H9 (cell line): Measurements from ENCODE around the gene SETD1A. TPM values are rescaled to one million over a fixed set of nuclear protein-coding genes. Genes with fewer than 3 reads are reported as not detected.

Experiments
- DNase-seq: peaks from one replicate; pipeline ENCODE4 v3.0.0-alpha.2; 2017
- H2AFZ ChIP-seq: one replicate; pipeline ENCODE4 v1.6.1; 2013; ENCODE audit warnings: mild to moderate bottlenecking, low read length, control low read depth, moderate library complexity
- H2AK5ac ChIP-seq: 2 replicates; pipeline ENCODE4 v1.6.1; 2013; ENCODE audit warnings: low read length, control low read depth, mixed read lengths; ENCODE audit not compliant: insufficient read length
- H2BK120ac ChIP-seq: one replicate; pipeline ENCODE4 v1.6.1; 2013; ENCODE audit warnings: low read depth, mild to moderate bottlenecking, low read length, control low read depth, inconsistent platforms; ENCODE audit not compliant: poor library complexity, severe bottlenecking
- H2BK12ac ChIP-seq: 2 replicates; pipeline ENCODE4 v1.6.1; 2013; ENCODE audit warnings: low read length, control low read depth, mixed read lengths, low read depth; ENCODE audit not compliant: insufficient read length
- H2BK15ac ChIP-seq: 2 replicates; pipeline ENCODE4 v1.6.1; 2013; ENCODE audit warnings: low read depth, low read length, control low read depth
- H2BK20ac ChIP-seq: one replicate; pipeline ENCODE4 v1.6.1; 2013; ENCODE audit warnings: low read depth, mild to moderate bottlenecking, low read length, control low read depth, inconsistent platforms; ENCODE audit not compliant: poor library complexity, severe bottlenecking
- H2BK5ac ChIP-seq: 2 replicates; pipeline ENCODE4 v1.6.1; 2013; ENCODE audit warnings: low read length, control low read depth, mixed read lengths; ENCODE audit not compliant: insufficient read length
- H3K14ac ChIP-seq: 2 replicates; pipeline ENCODE4 v1.6.1; 2013; ENCODE audit warnings: low read length, control low read depth; ENCODE audit not compliant: insufficient read depth
- H3K18ac ChIP-seq: 2 replicates; pipeline ENCODE4 v1.6.1; 2013; ENCODE audit warnings: low read depth, mild to moderate bottlenecking, mixed read lengths, low read length, control low read depth; ENCODE audit not compliant: insufficient read length
- H3K23ac ChIP-seq: 2 replicates; pipeline ENCODE4 v1.6.1; 2013; ENCODE audit warnings: low read length, control low read depth, mixed read lengths, low read depth; ENCODE audit not compliant: insufficient read length
- H3K23me2 ChIP-seq: 2 replicates; pipeline ENCODE4 v1.6.1; 2013; ENCODE audit warnings: low read depth, mild to moderate bottlenecking, mixed read lengths, low read length, control low read depth; ENCODE audit not compliant: insufficient read length, poor library complexity, severe bottlenecking
- H3K27ac ChIP-seq: 2 replicates; pipeline ENCODE4 v1.5.1; 2013; ENCODE audit warnings: low read length, control low read depth, mixed read lengths, low read depth; ENCODE audit not compliant: insufficient read length
- H3K27me3 ChIP-seq: 2 replicates; pipeline ENCODE4 v1.6.1; 2013; ENCODE audit warnings: low read length, control low read depth, inconsistent platforms; ENCODE audit not compliant: insufficient read depth
- H3K4ac ChIP-seq: 2 replicates; pipeline ENCODE4 v1.6.1; 2013; ENCODE audit warnings: low read depth, mild to moderate bottlenecking, control low read depth, inconsistent platforms, low read length, moderate library complexity
- H3K4me1 ChIP-seq: 2 replicates; pipeline ENCODE4 v1.6.1; 2013; ENCODE audit warnings: low read length, control low read depth, inconsistent platforms; ENCODE audit not compliant: insufficient read depth
- H3K4me2 ChIP-seq: 2 replicates; pipeline ENCODE4 v1.6.1; 2013; ENCODE audit warnings: low read length, control low read depth, mixed read lengths; ENCODE audit not compliant: insufficient read length, insufficient read depth
- H3K56ac ChIP-seq: 2 replicates; pipeline ENCODE4 v1.6.1; 2013; ENCODE audit warnings: low read depth, mild to moderate bottlenecking, mixed read lengths, low read length, control low read depth; ENCODE audit not compliant: insufficient read length
- H3K79me1 ChIP-seq: 2 replicates; pipeline ENCODE4 v1.6.1; 2013; ENCODE audit warnings: low read depth, mild to moderate bottlenecking, moderate library complexity, low read length, control low read depth, inconsistent platforms; ENCODE audit not compliant: insufficient read depth, poor library complexity, severe bottlenecking
- H3K79me2 ChIP-seq: 2 replicates; pipeline ENCODE4 v1.6.1; 2013; ENCODE audit warnings: low read length, control low read depth, inconsistent platforms; ENCODE audit not compliant: insufficient read depth
- H3K9ac ChIP-seq: 2 replicates; pipeline ENCODE4 v1.6.1; 2013; ENCODE audit warnings: low read length, control low read depth, mixed read lengths; ENCODE audit not compliant: insufficient read length; ENCODE audit errors: extremely low read depth
- H3K9me3 ChIP-seq: one replicate; pipeline ENCODE4 v1.6.1; 2013; ENCODE audit warnings: low read depth, low read length, inconsistent platforms; ENCODE audit not compliant: control insufficient read depth
- H3T11ph ChIP-seq: one replicate; pipeline ENCODE4 v1.6.1; 2013; ENCODE audit warnings: mild to moderate bottlenecking, low read length, control low read depth, inconsistent platforms
- H4K20me1 ChIP-seq: one replicate; pipeline ENCODE4 v1.6.1; 2013; ENCODE audit not compliant: control insufficient read depth, insufficient read length, insufficient read depth
- H4K5ac ChIP-seq: 2 replicates; pipeline ENCODE4 v1.6.1; 2013; ENCODE audit warnings: low read depth, mild to moderate bottlenecking, mixed read lengths, low read length, control low read depth; ENCODE audit not compliant: insufficient read length
- H4K8ac ChIP-seq: replicated peaks from 2 replicates; pipeline ENCODE4 v1.6.1; 2013; ENCODE audit warnings: low read length, control low read depth, mixed read lengths, low read depth; ENCODE audit not compliant: insufficient read length
- H4K91ac ChIP-seq: 2 replicates; pipeline ENCODE4 v1.6.1; 2013; ENCODE audit warnings: low read depth, mild to moderate bottlenecking, moderate library complexity, mixed read lengths, low read length, control low read depth; ENCODE audit not compliant: insufficient read length
- H3K27ac Mint-ChIP-seq, 3 experiments: 2 replicates in 2 of 3; 3 replicates in 1 of 3; pipeline ENCODE4 v1.8.0; 2020 to 2021; ENCODE audit warnings: mixed read lengths in 3 of 3, mild to moderate bottlenecking in 1 of 3, moderate library complexity in 1 of 3
- H3K27me3 Mint-ChIP-seq: 2 replicates; pipeline ENCODE4 v1.8.0; 2021; ENCODE audit warnings: low read depth, mild to moderate bottlenecking, moderate library complexity, mixed read lengths
- H3K36me3 Mint-ChIP-seq, 3 experiments: 2 replicates in 2 of 3; 3 replicates in 1 of 3; pipeline ENCODE4 v1.8.0; 2020 to 2021; ENCODE audit warnings: low read depth in 3 of 3, mixed read lengths in 3 of 3; ENCODE audit not compliant: insufficient read depth in 1 of 3
- H3K4me1 Mint-ChIP-seq, 2 experiments: 2 replicates each; pipeline ENCODE4 v1.8.0; 2020; ENCODE audit warnings: mixed read lengths in 2 of 2
- H3K4me3 Mint-ChIP-seq, 2 experiments: 2 replicates in 1 of 2; 3 replicates in 1 of 2; pipeline ENCODE4 v1.8.0; 2020 to 2021; ENCODE audit warnings: mild to moderate bottlenecking in 2 of 2, mixed read lengths in 2 of 2, moderate library complexity in 1 of 2
- H3K9me3 Mint-ChIP-seq, 2 experiments: 2 replicates in 1 of 2; 3 replicates in 1 of 2; pipeline ENCODE4 v1.8.0; 2020; ENCODE audit warnings: mild to moderate bottlenecking in 2 of 2, mixed read lengths in 2 of 2, moderate library complexity in 1 of 2
- WGBS: extraction: QIAGEN DNeasy Blood & Tissue Kit; methylation state at CpG from one replicate; pipeline ENCODE4 v1.1.7; 2013; ENCODE audit warnings: missing lambda C conversion rate, low lambda C conversion rate, mixed read lengths; ENCODE audit not compliant: insufficient read length; ENCODE audit errors: extremely low coverage; 5-methylcytosine and 5-hydroxymethylcytosine counted together
- total RNA-seq: library from RNA; stranded (reverse); gene quantifications from 2 replicates; pipeline ENCODE4 v1.2.1, GENCODE V29; 2021
- TF ChIP-seq, protein P1 (sequence below): fragments of 200-600 bp; sonication (generic); conservative IDR thresholded peaks from 3 replicates; pipeline ENCODE4 v1.8.0; 2021; ENCODE audit warnings: antibody characterized with exemption, mild to moderate bottlenecking

Gene SETD1A
- total RNA-seq, 1 experiment from 2014 or later: 36.9 TPM

DNA sequence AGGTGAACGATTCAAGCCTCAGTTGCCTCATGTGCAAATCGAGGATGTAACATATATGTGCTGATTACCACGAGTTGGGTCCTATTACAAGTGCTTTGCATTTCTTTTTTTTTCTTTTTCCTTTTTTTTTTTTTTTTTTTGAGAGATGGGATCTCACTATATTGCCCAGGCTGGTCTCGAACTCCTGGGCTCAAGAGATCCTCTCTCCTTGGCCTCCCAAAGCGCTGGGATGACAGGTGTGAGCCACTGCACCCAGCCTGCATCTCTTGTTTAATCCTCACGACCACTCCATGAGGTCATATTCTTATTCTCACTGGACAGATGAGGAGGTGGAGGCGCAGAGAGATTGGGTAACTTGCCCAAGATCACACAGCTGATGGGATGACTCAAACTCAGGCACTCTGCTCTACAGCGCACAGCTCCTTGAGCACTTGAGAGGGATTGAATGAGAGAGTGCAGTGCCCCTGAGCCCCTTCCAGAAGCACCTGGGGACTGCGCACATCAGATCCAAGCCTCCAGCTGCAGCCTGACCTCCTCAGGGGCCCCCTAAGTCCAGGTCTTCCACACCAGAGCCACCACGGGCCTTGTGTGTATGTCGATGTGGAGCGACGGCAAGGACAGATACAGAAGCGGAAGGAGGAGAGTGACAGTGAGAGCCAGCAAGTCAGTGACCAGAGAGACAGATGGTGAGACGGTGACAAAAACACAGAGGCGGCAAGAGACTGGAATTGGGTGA, 48.0 kb downstream of the SETD1A start:
- Histone ChIP-seq H3K4me2 (no peak overlapping the region), H2AK5ac (no peak overlapping the region), H3K27me3 (no peaks in the 10 kb centered on the region), H3K4ac (no peak overlapping the region), H3T11ph (no peak overlapping the region), H3K23ac (no peak overlapping the region), H4K8ac (no peak overlapping the region), H4K20me1 (no peaks in the 10 kb centered on the region), H2AFZ (no peak overlapping the region), H2BK20ac (no peak overlapping the region), H3K23me2 (peaks cover 5% of the 10 kb centered on the region), H3K79me1 (no peaks in the 10 kb centered on the region), H2BK15ac (no peak overlapping the region), H2BK120ac (no peak overlapping the region), H3K56ac (no peak overlapping the region), H2BK5ac (no peak overlapping the region), H3K9me3 (no peaks in the 10 kb centered on the region), H4K91ac (no peak overlapping the region), H2BK12ac (no peak overlapping the region), H3K4me1 (peaks cover 3% of the 10 kb centered on the region; the same call in 1 of the 2 replicates), H3K9ac (no peak overlapping the region), H4K5ac (no peak overlapping the region), H3K27ac (no peak overlapping the region), H3K79me2 (no peaks in the 10 kb centered on the region; the same call in 1 of the 2 replicates), H3K18ac (no peak overlapping the region), H3K14ac (no peak overlapping the region; the same call in 1 of the 2 replicates)
- TF ChIP-seq, protein P1, sequence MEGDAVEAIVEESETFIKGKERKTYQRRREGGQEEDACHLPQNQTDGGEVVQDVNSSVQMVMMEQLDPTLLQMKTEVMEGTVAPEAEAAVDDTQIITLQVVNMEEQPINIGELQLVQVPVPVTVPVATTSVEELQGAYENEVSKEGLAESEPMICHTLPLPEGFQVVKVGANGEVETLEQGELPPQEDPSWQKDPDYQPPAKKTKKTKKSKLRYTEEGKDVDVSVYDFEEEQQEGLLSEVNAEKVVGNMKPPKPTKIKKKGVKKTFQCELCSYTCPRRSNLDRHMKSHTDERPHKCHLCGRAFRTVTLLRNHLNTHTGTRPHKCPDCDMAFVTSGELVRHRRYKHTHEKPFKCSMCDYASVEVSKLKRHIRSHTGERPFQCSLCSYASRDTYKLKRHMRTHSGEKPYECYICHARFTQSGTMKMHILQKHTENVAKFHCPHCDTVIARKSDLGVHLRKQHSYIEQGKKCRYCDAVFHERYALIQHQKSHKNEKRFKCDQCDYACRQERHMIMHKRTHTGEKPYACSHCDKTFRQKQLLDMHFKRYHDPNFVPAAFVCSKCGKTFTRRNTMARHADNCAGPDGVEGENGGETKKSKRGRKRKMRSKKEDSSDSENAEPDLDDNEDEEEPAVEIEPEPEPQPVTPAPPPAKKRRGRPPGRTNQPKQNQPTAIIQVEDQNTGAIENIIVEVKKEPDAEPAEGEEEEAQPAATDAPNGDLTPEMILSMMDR: no peak
- DNase-seq: no peak
- Mint-ChIP-seq H3K36me3 (0 out of 7 replicates have a peak, but pooled peaks cover 0 to 3% (median 0%) of the 10 kb centered on the region in 3 experiments), H3K27ac (no peak overlapping the region; a peak in 1 of 7 replicates), H3K4me1 (peaks cover 27 to 41% of the 10 kb centered on the region in 2 experiments), H3K27me3 (no peaks in the 10 kb centered on the region; the same call in 1 of the 2 replicates), H3K4me3 (no peak overlapping the region), H3K9me3 (no peaks in the 10 kb centered on the region; a peak in 1 of 5 replicates)
- WGBS: no CpG with 5 or more reads among the region's 16 CpGs
